Measurements from ENCODE around the gene MYDGF.

- no peak for TF ChIP-seq YY1 (IDR thresholded peaks at IDR 0.05)
- TF ChIP-seq RAD21 (IDR thresholded peaks at IDR 0.05): no peak
These were observed 8.0 kb downstream of the MYDGF start for GRCh38 chr19:4662020-4662695.

Data from liver (tissue), 2 donors.